ENCODE measurements around the gene STK32A.
"Not testable (repeated sequence)": the region's sequence is repeated elsewhere in the genome, so short reads cannot be mapped to it uniquely, and the experiment has no call there.

The STK32A gene

DNA sequence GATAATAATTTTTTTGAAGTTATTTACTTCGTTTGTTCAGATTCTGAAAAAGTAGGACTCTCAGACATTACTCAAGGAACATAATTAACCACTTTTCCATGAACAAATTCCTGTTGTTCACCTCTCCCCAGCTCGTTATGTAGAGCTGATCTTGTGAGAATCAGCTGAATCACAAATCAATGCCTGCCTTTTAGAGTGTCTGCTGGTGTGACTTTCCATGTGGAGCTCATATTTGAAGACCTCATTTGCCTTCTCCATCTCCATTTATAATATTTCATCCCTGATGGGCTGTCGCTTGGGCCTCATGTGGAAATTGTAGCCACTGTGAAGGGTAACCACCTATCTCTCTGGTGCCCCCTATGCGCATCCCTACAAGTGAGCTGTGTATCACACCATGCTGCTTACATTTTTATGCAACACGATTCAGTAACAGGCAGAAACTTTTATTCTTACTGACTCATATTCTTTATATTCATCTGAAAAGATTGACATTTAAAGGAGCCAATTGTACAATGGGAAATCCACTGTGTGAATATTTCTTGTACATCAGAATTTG is 111.3 kb downstream of the STK32A start:
- no peak for ATAC-seq
- no peak for DNase-seq

DNA sequence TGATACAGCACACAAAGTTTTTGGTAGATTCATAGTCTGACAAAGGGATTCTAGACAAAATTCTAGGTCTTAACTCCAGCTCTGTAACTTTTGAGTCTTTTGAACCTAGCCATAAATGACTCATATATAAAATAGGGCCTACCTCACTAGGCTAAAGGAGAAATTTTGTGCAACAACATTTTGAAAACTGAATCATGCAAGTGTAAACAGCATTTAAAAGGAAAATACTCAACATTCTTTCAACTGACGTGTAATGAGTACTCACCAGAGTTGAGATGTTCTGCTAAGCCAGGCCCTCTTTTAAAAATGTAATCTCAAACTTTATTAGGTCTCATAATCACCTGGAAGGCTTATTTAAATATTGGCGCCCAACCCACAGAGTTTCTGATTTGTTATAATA is 113.2 kb downstream of the STK32A start:
- ATAC-seq, result no peak
- DNase-seq, result no peak

GRCh38 chr5:147348451-147348850 is 113.6 kb downstream of the STK32A start:
- no peak for ATAC-seq
- DNase-seq, result no peak

GRCh38 chr5:147349241-147349640 is 114.4 kb downstream of the STK32A start:
- DNase-seq (no peak), ATAC-seq (no peak)

DNA sequence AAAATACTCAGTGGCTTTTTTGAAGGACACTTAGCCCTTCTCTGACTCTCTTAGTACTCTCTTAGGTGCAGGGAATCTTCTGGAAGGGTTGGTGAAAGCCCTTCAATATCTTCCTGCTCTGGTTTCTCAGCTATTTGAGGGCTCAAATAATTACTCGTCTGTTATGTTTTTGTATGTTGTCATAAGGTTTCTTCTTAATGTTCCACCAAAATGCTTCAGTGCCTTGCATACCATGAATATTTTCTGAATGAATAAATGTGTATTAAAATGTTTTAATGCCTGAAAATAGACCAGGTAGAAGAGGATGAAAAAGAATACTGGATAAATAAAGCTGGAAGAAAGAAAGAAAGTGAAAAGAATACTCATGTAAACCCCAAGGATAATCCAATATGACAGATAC is 124.3 kb downstream of the STK32A start:
- no peak for ATAC-seq
- DNase-seq, result no peak

GRCh38 chr5:147359581-147359980 is 124.8 kb downstream of the STK32A start:
- no peak for ATAC-seq
- no peak for DNase-seq

- DNase-seq (no peak), ATAC-seq (no peak)
Measured at GRCh38 chr5:147360816-147361215, 126.0 kb downstream of the STK32A start.

DNA sequence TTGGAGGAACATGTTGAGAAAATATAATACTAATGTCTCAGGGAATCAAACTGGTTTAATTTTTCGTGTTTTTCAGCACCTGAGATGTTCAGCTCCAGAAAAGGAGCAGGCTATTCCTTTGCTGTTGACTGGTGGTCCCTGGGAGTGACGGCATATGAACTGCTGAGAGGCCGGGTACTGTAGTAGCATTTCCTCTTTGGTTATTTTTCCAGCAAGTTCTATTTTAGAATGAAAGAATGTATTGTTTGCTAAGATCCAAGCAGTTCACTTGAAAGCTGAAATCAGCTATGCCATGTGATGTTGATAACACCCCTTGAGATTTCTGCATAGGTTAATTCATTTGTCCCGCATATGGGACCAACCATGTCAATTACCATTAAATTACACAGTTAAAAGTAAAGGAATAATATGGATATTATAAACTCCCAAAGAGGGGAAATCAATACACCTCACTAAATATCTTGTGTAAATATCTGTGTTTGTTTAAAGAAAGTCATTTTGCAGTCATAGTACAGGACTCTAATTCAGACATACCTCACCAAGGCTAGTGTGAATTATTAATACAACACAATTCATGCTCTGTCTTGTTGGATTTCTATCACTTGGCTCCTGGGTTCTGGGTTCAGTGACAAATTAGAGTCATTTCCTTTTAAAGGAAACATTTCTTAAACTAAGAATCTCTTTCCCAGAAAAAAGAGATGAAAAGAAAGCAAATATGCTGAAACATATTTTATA is 126.8 kb downstream of the STK32A start:
- no peak for DNase-seq

GRCh38 chr5:147367381-147367780 is 132.6 kb downstream of the STK32A start:
- ATAC-seq, DNase-seq: not testable (repeated sequence)

More for the DNA sequence above, 126.8 kb downstream of the STK32A start:
- no peak for ATAC-seq

GRCh38 chr5:147369742-147370374 is 135.0 kb downstream of the STK32A start:
- no peak for ATAC-seq
- no peak for DNase-seq

DNA sequence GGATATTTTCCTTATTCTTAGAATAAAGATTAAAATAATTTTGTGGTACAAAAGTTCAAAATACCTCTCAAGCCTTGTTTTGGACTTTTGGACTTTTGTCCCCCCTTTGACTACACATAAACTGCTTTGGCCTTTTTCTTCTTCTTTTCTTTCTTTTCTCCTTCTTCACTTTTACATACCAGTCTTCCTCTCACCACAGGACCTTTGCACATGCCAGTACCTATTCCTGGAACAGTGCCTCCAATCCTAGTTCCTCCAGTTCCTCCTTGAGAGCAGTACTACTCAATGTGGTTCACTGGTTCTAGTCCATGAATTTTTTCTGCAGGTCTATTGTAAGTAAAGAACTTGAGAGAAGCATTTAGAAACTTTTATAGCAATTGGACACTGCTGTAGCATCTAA is 136.5 kb downstream of the STK32A start:
- ATAC-seq, result no peak
- no peak for DNase-seq

GRCh38 chr5:147372191-147372590 is 137.4 kb downstream of the STK32A start:
- no peak for ATAC-seq
- no peak for DNase-seq

DNA sequence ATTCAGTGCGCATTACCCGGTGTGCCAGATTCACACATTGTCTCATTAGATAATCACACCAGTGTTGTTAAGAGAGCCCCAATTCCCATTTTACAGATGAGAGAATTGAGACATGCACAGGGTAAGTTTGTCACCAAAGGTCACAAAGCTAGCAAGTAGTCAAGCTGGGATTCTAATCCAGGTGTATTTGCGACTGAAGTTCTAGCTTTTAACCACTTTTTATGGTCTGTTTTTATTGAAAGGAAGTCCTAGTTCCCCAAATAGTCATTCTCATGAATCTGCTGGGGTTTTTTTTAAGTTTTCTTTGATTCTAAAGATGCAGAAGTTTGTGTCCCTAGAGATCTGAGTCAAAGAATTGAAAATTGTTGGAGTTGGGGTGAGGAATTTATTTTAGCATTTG is 138.5 kb downstream of the STK32A start:
- DNase-seq (no peak), ATAC-seq (no peak)

- ATAC-seq, result no peak
- no peak for DNase-seq
Measured at GRCh38 chr5:147375151-147375550, 140.3 kb downstream of the STK32A start.

- DNase-seq, result no peak
- ATAC-seq, result no peak
Measured at GRCh38 chr5:147377682-147378081, 142.9 kb downstream of the STK32A start.

DNA sequence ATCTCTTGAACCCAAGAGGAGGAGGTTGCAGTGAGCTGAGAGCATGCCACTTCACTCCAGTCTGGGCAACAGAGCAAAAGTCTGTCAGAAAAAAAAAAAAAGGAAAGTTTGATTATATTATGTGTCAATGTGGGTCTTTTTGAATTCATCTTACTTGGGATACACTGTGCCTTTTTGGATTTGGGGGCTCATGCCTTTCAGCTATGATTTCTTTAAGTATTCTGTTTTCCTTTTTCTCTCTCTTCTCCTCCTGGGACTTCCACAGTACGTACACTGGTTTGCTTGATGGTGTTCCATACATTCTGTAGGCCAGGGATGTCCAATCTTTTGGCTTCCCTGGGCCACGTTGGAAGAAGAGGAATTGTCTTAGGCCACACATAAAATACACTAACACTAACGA is 146.7 kb downstream of the STK32A start:
- no peak for ATAC-seq
- DNase-seq, result no peak

DNA sequence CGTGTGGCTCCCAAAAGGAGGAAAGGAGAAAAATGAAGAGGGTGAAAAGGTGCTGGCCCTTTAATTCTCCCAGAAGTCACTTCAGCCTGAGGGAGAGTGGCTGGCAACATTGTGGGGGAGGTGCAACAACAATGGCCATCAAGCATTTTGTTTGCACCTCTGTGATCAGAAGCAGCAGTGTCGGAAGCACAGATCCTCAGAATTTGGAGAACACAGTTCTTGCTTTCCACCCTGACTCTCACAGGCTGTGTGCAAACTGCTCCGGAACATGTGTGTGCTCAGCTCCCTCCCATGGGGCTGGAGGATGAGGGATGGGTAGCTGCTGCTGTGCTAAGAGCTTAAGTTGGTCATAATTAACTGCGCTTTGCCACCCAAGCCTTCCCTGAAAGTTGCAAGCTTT is 147.9 kb downstream of the STK32A start:
- DNase-seq (no peak), ATAC-seq (no peak)

DNA sequence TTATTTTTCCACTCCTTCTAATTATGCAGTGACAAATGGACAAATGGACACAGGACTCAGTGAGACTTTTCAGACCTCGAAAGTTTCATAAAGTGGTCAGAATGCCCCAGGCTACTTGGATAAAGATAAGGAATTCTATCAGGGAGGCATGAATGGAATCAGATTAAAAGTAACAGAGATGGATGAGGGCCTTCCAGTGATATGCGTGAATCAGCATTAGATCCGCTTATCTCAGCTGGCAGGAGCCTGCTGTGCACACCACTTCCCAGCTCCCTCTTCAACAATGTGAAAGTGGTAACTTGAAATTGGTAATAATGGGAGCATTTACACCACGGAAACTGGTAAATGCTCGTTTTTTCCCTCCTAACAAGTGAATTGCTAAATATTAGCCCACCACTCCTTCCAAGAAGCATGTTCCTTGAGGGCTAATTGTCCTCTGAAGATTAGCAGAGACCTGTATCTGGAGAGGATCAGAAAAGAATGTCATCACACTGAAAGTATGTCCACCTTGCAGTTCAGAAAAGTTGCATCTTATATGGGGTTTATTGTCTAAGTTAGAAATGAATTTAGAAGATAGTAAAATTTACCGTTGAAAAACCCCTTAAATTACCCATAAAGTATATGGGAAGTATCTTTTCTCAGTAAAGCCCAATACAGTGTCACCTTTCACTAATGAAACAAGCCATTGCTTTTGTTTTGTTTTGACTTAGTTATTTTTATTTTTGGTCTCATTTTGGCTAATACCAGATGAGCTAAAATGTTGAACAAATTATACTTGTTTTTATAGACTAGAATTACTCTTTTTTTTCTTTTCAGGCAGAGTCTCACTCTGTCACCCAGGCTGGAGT is 149.7 kb downstream of the STK32A start:
- DNase-seq (no peak), ATAC-seq (no peak)

- ATAC-seq, result no peak
Measured at GRCh38 chr5:147387109-147387508, 152.3 kb downstream of the STK32A start.

GRCh38 chr5:147388184-147389108 is 153.6 kb downstream of the STK32A start:
- no peak for DNase-seq
- ATAC-seq, result no peak

More at GRCh38 chr5:147387109-147387508, 152.3 kb downstream of the STK32A start:
- no peak for DNase-seq

GRCh38 chr5:147390654-147391225 is 155.9 kb downstream of the STK32A start:
- DNase-seq, result no peak
- no peak for ATAC-seq
